HEK293 (cell line): ENCODE data around the gene DSP.

Experiments used
- CTCF ChIP-seq: fragments of 450-650 bp; formaldehyde crosslinking; IDR thresholded peaks from 2 replicates; pipeline ENCODE4 v1.5.1; 2016; ENCODE audit warnings: missing biosample characterization, missing genetic modification characterization
- HOXA7 ChIP-seq: sonication (generic); formaldehyde crosslinking; IDR thresholded peaks from 2 replicates; pipeline ENCODE4 v1.8.1; 2022; ENCODE audit warnings: missing genetic modification reagents, borderline replicate concordance
- REST ChIP-seq: fragments of 450-650 bp; formaldehyde crosslinking; IDR thresholded peaks from 2 replicates; pipeline ENCODE4 v1.5.1; 2016; ENCODE audit warnings: missing biosample characterization, missing genetic modification characterization
- TCF7L2 ChIP-seq: IDR thresholded peaks from 2 replicates; pipeline ENCODE4 v1.6.1; 2011; ENCODE audit warnings: low read depth, mild to moderate bottlenecking, inconsistent platforms, low read length, moderate library complexity, borderline replicate concordance
- YY1 ChIP-seq: fragments of 450-650 bp; formaldehyde crosslinking; IDR thresholded peaks from 2 replicates; pipeline ENCODE4 v1.5.1; 2018; ENCODE audit warnings: missing biosample characterization, missing genetic modification characterization
- ZBTB48 ChIP-seq: fragments of 450-650 bp; formaldehyde crosslinking; IDR thresholded peaks from 2 replicates; pipeline ENCODE4 v1.5.1; 2016; ENCODE audit warnings: missing biosample characterization, missing genetic modification characterization
- ZNF350 ChIP-seq: fragments of 450-650 bp; formaldehyde crosslinking; IDR thresholded peaks from 2 replicates; pipeline ENCODE4 v1.5.0; 2017; ENCODE audit warnings: missing biosample characterization, mild to moderate bottlenecking, missing genetic modification characterization
- ZNF704 ChIP-seq: fragments of 450-650 bp; formaldehyde crosslinking; IDR thresholded peaks from 2 replicates; pipeline ENCODE4 v1.5.1; 2016; ENCODE audit warnings: missing biosample characterization, missing genetic modification characterization

GRCh38 chr6:7545316-7546019, 4.0 kb downstream of the DSP start:
- TF ChIP-seq ZBTB48 (no peak), CTCF (tag by site-specific recombination) (no peak), HOXA7 (CRISPR knock-in tag) (no peak), REST (tag by site-specific recombination) (no peak), YY1 (no peak), ZNF350 (tag by site-specific recombination) (no peak), TCF7L2 (no peak), ZNF704 (tag by site-specific recombination) (no peak)
